Glutamatergic neuron (in vitro differentiated cells): ENCODE data around the gene KAZALD1. TPM values are rescaled to one million over a fixed set of nuclear protein-coding genes. Genes with fewer than 3 reads are reported as not detected.

Experiments used
- DNase-seq: peaks from one replicate; pipeline ENCODE4 v3.0.0; 2022
- H3K27ac Mint-ChIP-seq: one replicate; pipeline ENCODE4 v1.8.0; 2020; ENCODE audit warnings: mild to moderate bottlenecking, mixed read lengths, inconsistent platforms; ENCODE audit not compliant: unreplicated experiment
- H3K27me3 Mint-ChIP-seq: one replicate; pipeline ENCODE4 v1.8.0; 2020; ENCODE audit warnings: mild to moderate bottlenecking, moderate library complexity, mixed read lengths, inconsistent platforms; ENCODE audit not compliant: unreplicated experiment
- H3K36me3 Mint-ChIP-seq: one replicate; pipeline ENCODE4 v1.8.0; 2020; ENCODE audit warnings: mild to moderate bottlenecking, mixed read lengths, inconsistent platforms; ENCODE audit not compliant: unreplicated experiment
- H3K4me1 Mint-ChIP-seq: one replicate; pipeline ENCODE4 v1.8.0; 2020; ENCODE audit warnings: mild to moderate bottlenecking, low read depth, mixed read lengths, inconsistent platforms; ENCODE audit not compliant: unreplicated experiment
- H3K4me3 Mint-ChIP-seq: one replicate; pipeline ENCODE4 v1.8.0; 2020; ENCODE audit warnings: mild to moderate bottlenecking, mixed read lengths, inconsistent platforms; ENCODE audit not compliant: unreplicated experiment
- H3K9me3 Mint-ChIP-seq: one replicate; pipeline ENCODE4 v1.8.0; 2020; ENCODE audit warnings: mild to moderate bottlenecking, moderate library complexity, mixed read lengths, inconsistent platforms; ENCODE audit not compliant: unreplicated experiment
- total RNA-seq: library from RNA; stranded (reverse); fragmentation: NEBNext Ultra II Directional; extraction: Animal tissue kit (Norgen Biotek cat#: 25700); gene quantifications from one replicate; pipeline ENCODE4 v1.2.1, GENCODE V29; 2021; ENCODE audit not compliant: unreplicated experiment
- TF ChIP-seq, protein P1 (sequence below): fragments of 200-600 bp; sonication (generic); IDR thresholded peaks from one replicate; pipeline ENCODE4 v1.5.0; 2021; ENCODE audit not compliant: partially characterized antibody, unreplicated experiment

The KAZALD1 gene
- total RNA-seq, 1 donor from 2014 or later, result 0.59 TPM

GRCh38 chr10:101114646-101115045, 52.9 kb downstream of the KAZALD1 start:
- H3K27me3 Mint-ChIP-seq, result peaks cover 14% of the 10 kb centered on the region
- H3K4me3 Mint-ChIP-seq, result no peak overlapping the region
- no peaks in the 10 kb centered on the region for H3K36me3 Mint-ChIP-seq
- H3K9me3 Mint-ChIP-seq, result peaks cover 7% of the 10 kb centered on the region
- TF ChIP-seq, protein P1, sequence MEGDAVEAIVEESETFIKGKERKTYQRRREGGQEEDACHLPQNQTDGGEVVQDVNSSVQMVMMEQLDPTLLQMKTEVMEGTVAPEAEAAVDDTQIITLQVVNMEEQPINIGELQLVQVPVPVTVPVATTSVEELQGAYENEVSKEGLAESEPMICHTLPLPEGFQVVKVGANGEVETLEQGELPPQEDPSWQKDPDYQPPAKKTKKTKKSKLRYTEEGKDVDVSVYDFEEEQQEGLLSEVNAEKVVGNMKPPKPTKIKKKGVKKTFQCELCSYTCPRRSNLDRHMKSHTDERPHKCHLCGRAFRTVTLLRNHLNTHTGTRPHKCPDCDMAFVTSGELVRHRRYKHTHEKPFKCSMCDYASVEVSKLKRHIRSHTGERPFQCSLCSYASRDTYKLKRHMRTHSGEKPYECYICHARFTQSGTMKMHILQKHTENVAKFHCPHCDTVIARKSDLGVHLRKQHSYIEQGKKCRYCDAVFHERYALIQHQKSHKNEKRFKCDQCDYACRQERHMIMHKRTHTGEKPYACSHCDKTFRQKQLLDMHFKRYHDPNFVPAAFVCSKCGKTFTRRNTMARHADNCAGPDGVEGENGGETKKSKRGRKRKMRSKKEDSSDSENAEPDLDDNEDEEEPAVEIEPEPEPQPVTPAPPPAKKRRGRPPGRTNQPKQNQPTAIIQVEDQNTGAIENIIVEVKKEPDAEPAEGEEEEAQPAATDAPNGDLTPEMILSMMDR, result no peak
- H3K4me1 Mint-ChIP-seq, result peaks cover 8% of the 10 kb centered on the region
- no peak for DNase-seq
- no peak overlapping the region for H3K27ac Mint-ChIP-seq

Other genes with a start within 250 kb of the KAZALD1 start
- 35.9 TPM for gene SLF2, start 149.0 kb upstream of the KAZALD1 start, total RNA-seq
- 46.9 TPM for gene SEMA4G, start 92.5 kb upstream of the KAZALD1 start, total RNA-seq
- gene MRPL43, start 74.5 kb upstream of the KAZALD1 start, total RNA-seq, result 58.2 TPM
- 10.1 TPM for gene TWNK, start 74.4 kb upstream of the KAZALD1 start, total RNA-seq
- gene LZTS2, start 62.2 kb upstream of the KAZALD1 start, total RNA-seq, result 56.7 TPM
- gene PDZD7, start 30.9 kb upstream of the KAZALD1 start, total RNA-seq, result 1.5 TPM
- gene SFXN3, start 30.8 kb upstream of the KAZALD1 start, total RNA-seq, result 5.2 TPM
- 14.3 TPM for gene TLX1, start 69.3 kb downstream of the KAZALD1 start, total RNA-seq
- not detected for gene LBX1, start 167.5 kb downstream of the KAZALD1 start, total RNA-seq